Activated B cell treated with CpG ODN at 0.5 μM for 24 hours (primary cell): ENCODE measurements around the gene PTCD2. TPM values are rescaled to one million over a fixed set of nuclear protein-coding genes. Genes with fewer than 3 reads are reported as not detected.

Experiments used
- ATAC-seq: fragments of 200-7000 bp; cut with Tn5 transposase; one replicate; pipeline ENCODE4 v1.10.0; 2021; ENCODE audit warnings: low read depth, mild to moderate bottlenecking, moderate library complexity
- CTCF ChIA-PET: fragments of 350-600 bp; sonication (Branson Sonifier 250); formaldehyde crosslinking; loops from one replicate; lab custom pipeline; 2021; ENCODE audit warnings: antibody characterized with exemption; lab: Charles Lee
- POLR2A ChIA-PET: fragments of 350-600 bp; sonication (Branson Sonifier 250); formaldehyde crosslinking; loops from one replicate; lab custom pipeline; 2021; ENCODE audit warnings: antibody characterized with exemption; lab: Charles Lee
- DNase-seq: peaks from one replicate; pipeline ENCODE4 v3.0.0; 2022
- H3K27ac Mint-ChIP-seq: one replicate; pipeline ENCODE4 v1.8.0; 2020; ENCODE audit warnings: mixed read lengths
- H3K27me3 Mint-ChIP-seq: one replicate; pipeline ENCODE4 v1.8.0; 2021; ENCODE audit warnings: mixed read lengths
- H3K36me3 Mint-ChIP-seq: one replicate; pipeline ENCODE4 v1.8.0; 2021; ENCODE audit warnings: low read depth, mixed read lengths
- H3K4me1 Mint-ChIP-seq: one replicate; pipeline ENCODE4 v1.8.0; 2021; ENCODE audit warnings: mixed read lengths
- H3K4me3 Mint-ChIP-seq: one replicate; pipeline ENCODE4 v1.8.0; 2020; ENCODE audit warnings: mild to moderate bottlenecking, mixed read lengths
- H3K9me3 Mint-ChIP-seq: one replicate; pipeline ENCODE4 v1.8.0; 2020; ENCODE audit warnings: mixed read lengths
- CTCF ChIP-seq: fragments of 200-600 bp; IDR thresholded peaks from one replicate; pipeline ENCODE4 v1.8.0; 2022; ENCODE audit warnings: antibody characterized with exemption, mild to moderate bottlenecking
- intact Hi-C: fragments of 100-400 bp; cut with micrococcal nuclease; formaldehyde crosslinking; loops from one replicate; pipeline ENCODE4 v1.15.1; 2024
- total RNA-seq: library from RNA; stranded (reverse); gene quantifications from 2 replicates; pipeline ENCODE4 v1.2.3, GENCODE V29; 2022

Gene PTCD2
- total RNA-seq, 1 donor from 2014 or later: 8.9 TPM

- peaks cover 18% of the 10 kb centered on the region for H3K36me3 Mint-ChIP-seq
- DNase-seq: no peak
- no peaks in the 10 kb centered on the region for H3K9me3 Mint-ChIP-seq
- POLR2A ChIA-PET: interaction anchor here (2.4 to 3.6 kb wide), 2 partner anchors 7 to 19 kb away, joined by 10 to 19 read pairs; partner anchors contain the start of genes MRPS27 and PTCD2
- CTCF ChIA-PET: no interaction called here
- ATAC-seq: no peak
- peak overlapping the region; percentile 14 for H3K27ac Mint-ChIP-seq
- TF ChIP-seq CTCF: no peak
- peaks cover 95% of the 10 kb centered on the region for H3K4me1 Mint-ChIP-seq
- intact Hi-C loops: loop anchor here (1.0 to 10.0 kb wide), 2 partner anchors 7 to 646 kb away; no protein-coding TSS in a partner anchor
- H3K4me3 Mint-ChIP-seq: peak overlapping the region; percentile 29
- H3K27me3 Mint-ChIP-seq: no peaks in the 10 kb centered on the region
These were observed 19.4 kb upstream of the PTCD2 start for GRCh38 chr5:72300590-72301339.

GRCh38 chr5:72301557-72301956 lies 18.6 kb upstream of the PTCD2 start:
- intact Hi-C loops: loop anchor here (1.0 to 10.0 kb wide), 2 partner anchors 8 to 647 kb away; no protein-coding TSS in a partner anchor
- DNase-seq (no peak), ATAC-seq (peak; percentile 62)
- no peaks in the 10 kb centered on the region for H3K9me3 Mint-ChIP-seq
- peak overlapping the region; percentile 29 for H3K4me3 Mint-ChIP-seq
- H3K4me1 Mint-ChIP-seq: peaks cover 93% of the 10 kb centered on the region
- H3K27ac Mint-ChIP-seq: peak overlapping the region; percentile 14
- CTCF ChIA-PET: no interaction called here
- no peaks in the 10 kb centered on the region for H3K27me3 Mint-ChIP-seq
- no peak for TF ChIP-seq CTCF
- POLR2A ChIA-PET: interaction anchor here (1.1 to 2.4 kb wide), 3 partner anchors 9 to 18 kb away, joined by 3 to 10 read pairs (median 3); partner anchors contain the start of genes MRPS27 and PTCD2
- peaks cover 11% of the 10 kb centered on the region for H3K36me3 Mint-ChIP-seq

- peak overlapping the region; percentile 29 for H3K4me3 Mint-ChIP-seq
- no peak for ATAC-seq
- POLR2A ChIA-PET: interaction anchor here (1.1 to 2.4 kb wide), 3 partner anchors 10 to 18 kb away, joined by 3 to 10 read pairs (median 3); partner anchors contain the start of genes MRPS27 and PTCD2
These were observed 18.0 kb upstream of the PTCD2 start for GRCh38 chr5:72302171-72302570.

GRCh38 chr5:72305194-72306142 lies 14.7 kb upstream of the PTCD2 start:
- peak overlapping the region; percentile 77 for H3K27ac Mint-ChIP-seq
- DNase-seq (no peak), ATAC-seq (no peak)
- CTCF ChIA-PET: interaction anchor here (1.0 to 1.2 kb wide), 2 partner anchors 15 to 25 kb away, joined by 3 read pairs; partner anchors contain the start of genes MRPS27 and PTCD2
- no peak for TF ChIP-seq CTCF
- peak overlapping the region; percentile 16 for H3K4me3 Mint-ChIP-seq
- no peaks in the 10 kb centered on the region for H3K9me3 Mint-ChIP-seq
- peaks cover 74% of the 10 kb centered on the region for H3K4me1 Mint-ChIP-seq
- peaks cover 15% of the 10 kb centered on the region for H3K36me3 Mint-ChIP-seq
- POLR2A ChIA-PET: interaction anchor here (0.9 to 2.1 kb wide), 5 partner anchors 11 to 544 kb away, joined by 3 to 8 read pairs (median 5); partner anchors contain the start of genes MRPS27 and PTCD2
- intact Hi-C loops: loop anchor here (5.0 to 10.0 kb wide), 4 partner anchors 512 to 848 kb away; partner anchors contain the start of genes BDP1 and TNPO1
- no peaks in the 10 kb centered on the region for H3K27me3 Mint-ChIP-seq

More at GRCh38 chr5:72302171-72302570, 18.0 kb upstream of the PTCD2 start:
- DNase-seq: no peak
- H3K4me1 Mint-ChIP-seq: peaks cover 91% of the 10 kb centered on the region
- intact Hi-C loops: loop anchor here (10.0 kb wide), 1 partner anchor 647 kb away; no protein-coding TSS in a partner anchor
- CTCF ChIA-PET: interaction anchor here (1.8 kb wide), 1 partner anchor 9 kb away, joined by 5 read pairs; no protein-coding TSS in a partner anchor
- peaks cover 6% of the 10 kb centered on the region for H3K36me3 Mint-ChIP-seq
- no peak for TF ChIP-seq CTCF
- no peaks in the 10 kb centered on the region for H3K27me3 Mint-ChIP-seq
- peak overlapping the region; percentile 14 for H3K27ac Mint-ChIP-seq
- H3K9me3 Mint-ChIP-seq: no peaks in the 10 kb centered on the region
